ENCODE data around the gene TERB1.
A peak's percentile ranks its signal among the peaks of the same experiment; 100 is the strongest.

DNA sequence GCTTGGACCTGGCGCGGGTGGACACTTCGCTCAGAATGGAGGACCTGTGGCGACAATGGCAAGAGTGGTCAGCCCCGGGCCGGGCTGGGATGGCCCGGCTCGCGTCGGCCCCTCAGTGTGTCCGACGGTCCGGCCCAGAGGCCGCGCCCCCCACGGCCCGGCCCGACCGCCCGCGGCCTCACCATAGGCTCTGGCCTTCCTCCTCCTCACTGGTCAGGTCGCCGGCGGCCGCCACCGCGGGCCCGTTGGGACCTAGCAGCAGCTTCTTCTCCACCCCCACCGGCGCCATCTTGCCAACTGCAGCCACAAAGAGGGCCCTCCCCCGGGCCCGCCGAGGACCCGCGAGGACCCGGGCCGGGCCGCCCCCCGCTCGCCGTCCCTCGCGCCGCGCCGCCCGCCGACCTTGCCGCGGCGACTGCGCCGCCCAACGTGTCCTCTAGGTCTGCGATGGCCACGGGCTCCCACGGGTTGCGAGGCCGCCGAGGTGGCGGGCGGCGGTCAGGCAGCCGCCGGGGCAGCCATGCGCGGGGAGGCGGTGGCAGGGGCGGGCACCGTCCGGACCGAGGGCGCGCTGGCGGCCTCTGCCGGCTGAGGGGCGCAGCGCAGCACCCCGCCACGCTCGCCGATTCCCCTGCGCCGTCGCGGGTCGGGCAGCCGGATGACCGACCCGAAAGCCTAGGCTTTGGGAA, 49.9 kb downstream of the TERB1 start, which contains the start of gene DYNC1LI2:
- TF ChIP-seq, protein P1, sequence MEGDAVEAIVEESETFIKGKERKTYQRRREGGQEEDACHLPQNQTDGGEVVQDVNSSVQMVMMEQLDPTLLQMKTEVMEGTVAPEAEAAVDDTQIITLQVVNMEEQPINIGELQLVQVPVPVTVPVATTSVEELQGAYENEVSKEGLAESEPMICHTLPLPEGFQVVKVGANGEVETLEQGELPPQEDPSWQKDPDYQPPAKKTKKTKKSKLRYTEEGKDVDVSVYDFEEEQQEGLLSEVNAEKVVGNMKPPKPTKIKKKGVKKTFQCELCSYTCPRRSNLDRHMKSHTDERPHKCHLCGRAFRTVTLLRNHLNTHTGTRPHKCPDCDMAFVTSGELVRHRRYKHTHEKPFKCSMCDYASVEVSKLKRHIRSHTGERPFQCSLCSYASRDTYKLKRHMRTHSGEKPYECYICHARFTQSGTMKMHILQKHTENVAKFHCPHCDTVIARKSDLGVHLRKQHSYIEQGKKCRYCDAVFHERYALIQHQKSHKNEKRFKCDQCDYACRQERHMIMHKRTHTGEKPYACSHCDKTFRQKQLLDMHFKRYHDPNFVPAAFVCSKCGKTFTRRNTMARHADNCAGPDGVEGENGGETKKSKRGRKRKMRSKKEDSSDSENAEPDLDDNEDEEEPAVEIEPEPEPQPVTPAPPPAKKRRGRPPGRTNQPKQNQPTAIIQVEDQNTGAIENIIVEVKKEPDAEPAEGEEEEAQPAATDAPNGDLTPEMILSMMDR (tag by site-specific recombination; IDR thresholded peaks at IDR 0.05) = 0 out of 2 replicates have a peak, but pooled peaks have one; percentile 32
- TF ChIP-seq ZNF223 (tag by site-specific recombination; IDR thresholded peaks at IDR 0.05) (no peak), PATZ1 (tag by site-specific recombination; IDR thresholded peaks at IDR 0.05) (no peak)

All from HEK293 (cell line).